DND-41 (cell line): ENCODE results near the gene NSG1.

Experiments
- ATAC-seq: fragments of 200-7000 bp; cut with Tn5 transposase; 3 replicates; pipeline ENCODE4 v1.9.1; 2021; ENCODE audit warnings: low read depth; ENCODE audit not compliant: insufficient read depth
- DNase-seq: peaks from one replicate; pipeline ENCODE4 v3.0.0-alpha.2; 2020
- H2AFZ ChIP-seq: 2 replicates; pipeline ENCODE4 v1.6.0; 2012; ENCODE audit warnings: low read depth, low read length
- H3K27ac ChIP-seq: 2 replicates; pipeline ENCODE4 v1.5.1; 2012; ENCODE audit warnings: low read length, inconsistent platforms
- H3K27me3 ChIP-seq: fragments of 200-600 bp; sonication (generic); 2 replicates; pipeline ENCODE4 v1.6.0; 2012; ENCODE audit warnings: low read length, mild to moderate bottlenecking, inconsistent platforms; ENCODE audit not compliant: insufficient read depth, poor library complexity
- H3K36me3 ChIP-seq: 2 replicates; pipeline ENCODE4 v1.5.1; 2012; ENCODE audit warnings: low read length, inconsistent platforms; ENCODE audit not compliant: insufficient read depth
- H3K4me1 ChIP-seq: 2 replicates; pipeline ENCODE4 v1.5.1; 2012; ENCODE audit warnings: mild to moderate bottlenecking, low read length; ENCODE audit not compliant: insufficient read depth
- H3K4me2 ChIP-seq: 2 replicates; pipeline ENCODE4 v1.6.0; 2012; ENCODE audit warnings: mild to moderate bottlenecking, moderate library complexity, low read length, inconsistent platforms; ENCODE audit not compliant: insufficient read depth
- H3K4me3 ChIP-seq, 2 experiments: fragments of 200-600 bp in 1 of 2; shearing (Covaris generic) in 1 of 2; 2 replicates each; pipeline ENCODE4 v1.5.1; 2012 to 2016; ENCODE audit warnings: inconsistent platforms in 2 of 2, low read length in 2 of 2, mild to moderate bottlenecking in 2 of 2, low read depth in 1 of 2, moderate library complexity in 1 of 2
- H3K79me2 ChIP-seq: 2 replicates; pipeline ENCODE4 v1.6.0; 2012; ENCODE audit warnings: low read length, inconsistent platforms; ENCODE audit not compliant: insufficient read depth
- H3K9ac ChIP-seq: 2 replicates; pipeline ENCODE4 v1.6.0; 2012; ENCODE audit warnings: low read depth, mild to moderate bottlenecking, inconsistent platforms, low read length, moderate library complexity
- H3K9me3 ChIP-seq: 2 replicates; pipeline ENCODE4 v1.5.1; 2012; ENCODE audit warnings: low read length, moderate library complexity, mild to moderate bottlenecking, inconsistent platforms; ENCODE audit not compliant: insufficient read depth, severe bottlenecking
- H4K20me1 ChIP-seq: 2 replicates; pipeline ENCODE4 v1.6.0; 2012; ENCODE audit warnings: low read length; ENCODE audit not compliant: insufficient read depth
- EZH2 ChIP-seq: IDR thresholded peaks from 3 replicates; pipeline ENCODE4 v1.6.1; 2012; ENCODE audit warnings: borderline replicate concordance, low read depth, mild to moderate bottlenecking, moderate library complexity, low read length, inconsistent platforms; ENCODE audit not compliant: severe bottlenecking
- TF ChIP-seq, protein P1 (sequence below): IDR thresholded peaks from 2 replicates; pipeline ENCODE4 v1.5.1; 2012; ENCODE audit warnings: borderline replicate concordance, low read length, moderate library complexity, mild to moderate bottlenecking; ENCODE audit not compliant: poor library complexity, severe bottlenecking; ENCODE audit errors: extremely low read depth

Gene NSG1

DNA sequence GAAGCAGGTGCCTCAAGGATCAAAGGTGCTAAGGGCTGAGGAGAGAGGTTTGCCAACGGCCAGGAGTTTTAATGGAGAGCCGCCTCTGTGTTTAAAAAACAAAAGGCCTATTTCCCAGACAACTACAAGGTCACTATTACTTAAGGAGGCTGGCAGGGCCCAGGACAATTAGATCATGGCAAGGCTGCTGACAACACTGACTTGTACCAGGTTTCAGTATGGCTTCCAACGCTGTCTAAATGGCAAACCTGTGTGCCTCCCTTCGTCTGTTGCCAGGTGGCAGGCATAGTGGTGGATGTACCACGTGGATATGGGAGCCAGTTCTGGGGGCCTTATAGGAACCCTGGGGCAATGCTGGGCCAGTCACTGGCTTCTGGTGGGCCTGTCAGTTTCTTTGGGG lies 41.0 kb downstream of the NSG1 start:
- Histone ChIP-seq H3K4me2 (no peak overlapping the region), H3K27ac (no peak overlapping the region), H3K36me3 (peaks cover 48% of the 10 kb centered on the region), H3K9me3 (no peaks in the 10 kb centered on the region), H3K79me2 (no peaks in the 10 kb centered on the region), H4K20me1 (peaks cover 3% of the 10 kb centered on the region; the same call in 1 of the 2 replicates), H3K4me1 (no peaks in the 10 kb centered on the region), H3K4me3 (no peak overlapping the region), H3K9ac (no peak overlapping the region), H3K27me3 (no peaks in the 10 kb centered on the region), H2AFZ (no peak overlapping the region)
- DNase-seq = no peak
- ATAC-seq = no peak
- TF ChIP-seq EZH2 = no peak
- TF ChIP-seq, protein P1, sequence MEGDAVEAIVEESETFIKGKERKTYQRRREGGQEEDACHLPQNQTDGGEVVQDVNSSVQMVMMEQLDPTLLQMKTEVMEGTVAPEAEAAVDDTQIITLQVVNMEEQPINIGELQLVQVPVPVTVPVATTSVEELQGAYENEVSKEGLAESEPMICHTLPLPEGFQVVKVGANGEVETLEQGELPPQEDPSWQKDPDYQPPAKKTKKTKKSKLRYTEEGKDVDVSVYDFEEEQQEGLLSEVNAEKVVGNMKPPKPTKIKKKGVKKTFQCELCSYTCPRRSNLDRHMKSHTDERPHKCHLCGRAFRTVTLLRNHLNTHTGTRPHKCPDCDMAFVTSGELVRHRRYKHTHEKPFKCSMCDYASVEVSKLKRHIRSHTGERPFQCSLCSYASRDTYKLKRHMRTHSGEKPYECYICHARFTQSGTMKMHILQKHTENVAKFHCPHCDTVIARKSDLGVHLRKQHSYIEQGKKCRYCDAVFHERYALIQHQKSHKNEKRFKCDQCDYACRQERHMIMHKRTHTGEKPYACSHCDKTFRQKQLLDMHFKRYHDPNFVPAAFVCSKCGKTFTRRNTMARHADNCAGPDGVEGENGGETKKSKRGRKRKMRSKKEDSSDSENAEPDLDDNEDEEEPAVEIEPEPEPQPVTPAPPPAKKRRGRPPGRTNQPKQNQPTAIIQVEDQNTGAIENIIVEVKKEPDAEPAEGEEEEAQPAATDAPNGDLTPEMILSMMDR = no peak

DNA sequence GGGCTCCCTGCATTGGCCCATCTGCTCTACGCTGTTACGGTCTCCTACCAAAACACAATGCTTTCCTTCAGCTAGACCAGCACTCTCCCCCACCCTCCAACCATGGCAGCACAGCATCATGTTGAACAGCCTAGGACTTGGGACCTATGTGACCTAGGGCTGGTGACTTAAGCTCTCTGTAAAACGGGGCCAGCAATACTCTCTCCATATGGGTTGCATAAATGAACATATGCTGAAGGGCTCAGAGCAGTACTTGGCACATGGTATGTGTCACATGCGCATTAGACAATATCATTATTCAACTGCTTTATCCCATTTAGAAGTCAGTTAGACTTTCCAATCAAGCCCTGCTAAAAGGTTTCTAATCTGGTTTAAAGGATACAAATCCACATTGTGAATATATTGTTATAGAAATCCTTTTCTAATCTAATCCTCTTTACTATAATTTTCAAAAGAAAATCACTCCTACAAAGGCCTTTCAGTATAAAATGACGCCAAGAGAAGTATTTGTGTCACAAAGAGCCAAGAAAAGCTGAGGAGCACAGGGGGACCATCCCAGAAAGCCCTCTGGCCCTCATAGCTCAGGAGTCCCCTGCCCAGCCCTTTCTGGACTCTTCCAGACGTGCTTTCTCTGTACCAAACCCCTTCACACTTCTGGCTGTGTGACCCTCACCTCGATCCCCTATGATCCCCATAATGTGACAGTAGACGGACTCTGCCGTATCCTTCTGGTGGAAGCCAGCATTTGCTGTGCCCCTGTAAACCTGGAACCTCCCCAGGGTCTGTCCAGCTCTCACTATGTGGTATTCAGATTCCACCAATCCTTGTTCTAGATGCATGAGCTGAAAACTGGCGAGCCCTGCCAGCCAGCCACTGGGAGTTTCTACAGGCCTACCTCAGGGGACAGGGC lies 42.3 kb downstream of the NSG1 start:
- Histone ChIP-seq H3K9ac (no peak overlapping the region), H3K36me3 (peaks cover 45% of the 10 kb centered on the region), H3K79me2 (no peaks in the 10 kb centered on the region), H2AFZ (no peak overlapping the region), H3K4me1 (no peaks in the 10 kb centered on the region), H3K4me2 (no peak overlapping the region), H4K20me1 (peaks cover 3% of the 10 kb centered on the region; the same call in 1 of the 2 replicates), H3K4me3 (no peak overlapping the region), H3K9me3 (no peaks in the 10 kb centered on the region), H3K27me3 (no peaks in the 10 kb centered on the region), H3K27ac (no peak overlapping the region)
- TF ChIP-seq EZH2 = no peak
- TF ChIP-seq, protein P1 = no peak
- ATAC-seq = no peak
- DNase-seq = no peak

GRCh38 chr4:4430492-4431195 lies 43.7 kb downstream of the NSG1 start:
- H2AFZ ChIP-seq = no peak overlapping the region
- no peak overlapping the region for H3K9ac ChIP-seq

More at GRCh38 chr4:4430492-4431195, 43.7 kb downstream of the NSG1 start:
- H3K79me2 ChIP-seq = no peaks in the 10 kb centered on the region
- no peaks in the 10 kb centered on the region for H3K4me1 ChIP-seq
- H3K27ac ChIP-seq = no peak overlapping the region
- peak; percentile 67 for DNase-seq
- H3K9me3 ChIP-seq = no peaks in the 10 kb centered on the region
- no peak overlapping the region for H3K4me3 ChIP-seq
- H4K20me1 ChIP-seq = peaks cover 3% of the 10 kb centered on the region; the same call in 1 of the 2 replicates
- H3K4me2 ChIP-seq = no peak overlapping the region
- ATAC-seq = peak; percentile 99
- TF ChIP-seq, protein P1 = peak; percentile 85
- no peak for TF ChIP-seq EZH2
- peaks cover 39% of the 10 kb centered on the region for H3K36me3 ChIP-seq
- no peaks in the 10 kb centered on the region for H3K27me3 ChIP-seq
